ENCODE results near the gene ADCY6.

DNA sequence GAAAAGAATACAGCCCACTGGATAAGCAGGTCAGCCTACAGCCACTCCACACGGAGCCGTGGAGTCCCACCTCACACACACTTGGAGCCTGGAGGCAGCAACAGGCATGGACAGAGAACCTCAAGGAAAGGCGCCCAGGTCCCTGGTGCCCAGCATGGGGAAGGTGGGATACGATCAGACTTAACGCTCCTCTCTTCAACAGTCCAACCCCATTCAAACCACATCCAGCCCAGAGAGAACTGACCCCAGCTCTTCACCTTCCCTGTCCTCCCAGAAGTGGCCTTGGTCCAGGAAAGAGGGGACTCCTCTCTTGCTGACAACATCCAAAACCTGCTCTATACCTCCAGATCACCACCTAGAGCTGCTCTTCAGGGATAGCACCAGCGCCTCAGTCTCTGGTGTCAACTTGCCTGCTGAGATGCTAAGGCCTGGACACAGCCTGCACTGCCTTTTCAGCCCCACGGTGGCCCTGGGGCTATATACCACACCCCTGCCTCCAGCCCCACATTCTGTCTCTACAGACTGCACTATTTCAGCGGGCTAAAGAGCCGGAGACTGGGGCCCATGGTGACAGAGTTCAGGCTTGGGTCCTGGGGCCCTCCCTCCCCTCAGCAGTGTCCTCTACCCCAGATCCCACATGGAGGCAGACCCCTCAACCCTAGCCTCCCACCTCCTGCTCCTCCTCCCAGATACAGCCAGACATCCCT lies 7.0 kb downstream of the ADCY6 start:
- no peak for TF ChIP-seq CTCF (IDR thresholded peaks at IDR 0.05 in 4 of 5, conservative IDR thresholded peaks at IDR 0.05 in 1 of 5)
- no peak for TF ChIP-seq POLR2A (IDR thresholded peaks at IDR 0.05)

Measured in gastrocnemius medialis (tissue), 4 donors.